Stimulated activated CD4-positive, alpha-beta T cell treated with anti-CD3 and anti-CD28 coated beads, Interleukin-4, amount 100 ng/mL, for 1 hour (primary cell): ENCODE results near the gene SCEL.

Experiments used
- DNase-seq: peaks from one replicate; pipeline ENCODE4 v3.0.0-alpha.2; 2020

SCEL gene

GRCh38 chr13:77522444-77522843, 13.1 kb upstream of the SCEL start:
- no peak for DNase-seq

GRCh38 chr13:77523386-77523785, 12.1 kb upstream of the SCEL start:
- no peak for DNase-seq

DNA sequence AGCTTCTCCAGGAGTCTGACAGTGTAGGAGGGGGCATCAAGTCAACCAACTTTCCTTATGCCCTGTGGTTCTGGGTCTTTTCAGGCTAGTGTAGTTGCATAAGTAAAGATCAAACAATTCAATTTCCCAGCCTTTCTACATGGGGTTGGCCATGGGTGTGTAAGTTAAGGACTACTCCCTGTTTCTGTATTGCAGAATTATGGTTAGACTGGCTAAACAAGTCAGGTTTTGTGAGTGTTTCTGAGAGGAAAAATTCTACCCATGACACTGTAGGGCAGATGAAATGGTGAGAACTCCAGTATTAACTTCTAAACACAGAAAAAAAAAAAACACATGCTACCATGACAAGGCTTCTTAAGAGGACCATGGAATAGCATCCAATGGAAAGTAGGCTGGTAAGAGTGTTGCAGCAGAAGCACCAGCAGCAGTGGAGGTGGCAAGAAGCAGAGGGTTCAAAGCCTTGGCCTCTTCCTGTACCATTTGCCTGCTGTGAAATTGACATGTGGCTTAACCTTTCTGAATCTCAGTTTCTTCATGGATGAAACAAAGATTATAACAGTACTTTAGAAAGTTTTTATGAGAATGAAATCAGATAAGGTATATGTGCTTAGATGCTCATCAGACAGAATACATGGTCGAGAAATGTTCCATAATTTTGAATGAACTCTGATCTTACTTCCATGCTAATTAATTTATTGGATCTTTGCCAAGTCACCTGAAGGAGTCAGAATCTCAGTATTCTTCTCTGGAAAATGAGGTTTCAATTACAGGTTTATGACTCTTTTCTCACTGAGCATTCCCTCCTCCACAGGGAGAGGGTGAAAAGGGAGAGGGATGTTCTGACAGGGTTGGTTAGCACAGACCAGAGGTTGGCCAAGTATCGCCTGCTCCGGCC, 11.4 kb upstream of the SCEL start:
- DNase-seq = no peak

DNA sequence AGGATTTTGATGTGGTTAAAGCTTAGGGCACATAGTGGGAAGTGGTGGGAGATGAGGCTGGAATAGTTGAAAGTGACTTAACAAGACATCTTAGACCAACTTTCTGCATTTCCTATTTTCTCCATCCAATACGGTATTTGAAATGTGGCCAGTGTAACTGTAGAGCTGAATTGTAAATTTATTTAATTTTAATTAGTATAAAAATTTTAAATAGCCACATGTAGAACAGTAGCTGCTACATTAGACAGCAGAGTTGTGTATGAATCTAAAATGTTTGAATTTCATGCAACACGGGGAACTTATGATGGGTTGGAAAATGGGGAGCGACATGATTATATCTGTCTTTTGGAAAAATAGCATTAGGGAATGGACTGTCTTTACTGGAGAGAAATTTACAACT, 7.1 kb upstream of the SCEL start:
- DNase-seq = no peak

DNA sequence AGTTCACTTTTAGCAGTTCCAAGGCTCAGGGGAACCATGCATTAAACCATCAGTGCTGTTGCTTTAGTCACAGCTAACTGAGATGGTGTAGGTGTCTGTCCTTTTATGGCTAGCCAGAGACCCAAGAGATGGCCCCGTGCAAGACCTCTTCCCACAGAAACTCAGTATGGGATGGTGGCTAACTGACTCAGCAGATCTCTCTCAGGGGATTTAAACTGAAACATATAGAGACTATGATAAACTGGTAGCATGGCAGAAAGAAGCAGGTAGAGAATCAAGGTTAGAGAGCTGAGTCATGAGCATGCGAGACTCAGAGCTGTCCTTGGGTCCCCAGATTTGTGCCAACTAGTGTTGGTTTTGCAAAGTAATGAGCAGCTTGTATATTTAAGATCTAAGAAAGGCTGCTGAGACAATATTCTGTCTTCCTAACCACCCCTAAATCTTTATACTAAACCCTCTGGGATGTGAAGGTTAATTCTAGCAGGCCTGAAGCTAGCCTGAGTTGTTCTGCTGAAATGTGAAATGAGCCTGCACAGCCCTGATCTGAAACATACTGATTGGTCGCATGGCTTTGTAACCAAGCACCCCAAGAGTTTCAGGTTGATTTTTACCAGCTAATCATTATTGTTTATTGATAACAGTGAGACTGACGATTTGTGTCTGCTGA, 6.5 kb upstream of the SCEL start:
- DNase-seq = no peak

DNA sequence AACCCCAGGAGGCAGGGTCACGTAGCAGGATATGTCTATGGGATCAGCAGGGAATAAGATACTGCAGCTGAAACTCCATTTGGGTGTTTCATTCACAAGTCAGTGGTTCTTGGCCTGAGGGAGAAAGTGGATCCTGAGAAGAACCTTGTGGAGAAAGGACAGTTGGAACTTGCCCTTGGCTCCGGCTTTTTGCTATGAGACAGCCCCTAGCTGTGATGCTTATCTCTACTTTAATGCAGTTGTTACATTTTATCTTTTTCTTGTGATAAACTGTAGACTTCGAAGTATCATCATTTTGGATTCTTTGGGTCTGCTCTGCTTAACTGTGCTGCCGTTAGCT, 6.0 kb upstream of the SCEL start:
- DNase-seq = no peak

- no peak for DNase-seq
Observed at GRCh38 chr13:77530875-77531274, 4.6 kb upstream of the SCEL start.

GRCh38 chr13:77532983-77533382, 2.5 kb upstream of the SCEL start:
- no peak for DNase-seq

- no peak for DNase-seq
Observed at GRCh38 chr13:77533875-77534788, 1.4 kb upstream of the SCEL start.

GRCh38 chr13:77536358-77536757, 852 bp downstream of the SCEL start:
- DNase-seq = no peak

GRCh38 chr13:77537289-77537919, 1.9 kb downstream of the SCEL start:
- no peak for DNase-seq

GRCh38 chr13:77543711-77544110, 8.2 kb downstream of the SCEL start:
- DNase-seq = no peak

GRCh38 chr13:77544355-77544754, 8.8 kb downstream of the SCEL start:
- DNase-seq = no peak

DNA sequence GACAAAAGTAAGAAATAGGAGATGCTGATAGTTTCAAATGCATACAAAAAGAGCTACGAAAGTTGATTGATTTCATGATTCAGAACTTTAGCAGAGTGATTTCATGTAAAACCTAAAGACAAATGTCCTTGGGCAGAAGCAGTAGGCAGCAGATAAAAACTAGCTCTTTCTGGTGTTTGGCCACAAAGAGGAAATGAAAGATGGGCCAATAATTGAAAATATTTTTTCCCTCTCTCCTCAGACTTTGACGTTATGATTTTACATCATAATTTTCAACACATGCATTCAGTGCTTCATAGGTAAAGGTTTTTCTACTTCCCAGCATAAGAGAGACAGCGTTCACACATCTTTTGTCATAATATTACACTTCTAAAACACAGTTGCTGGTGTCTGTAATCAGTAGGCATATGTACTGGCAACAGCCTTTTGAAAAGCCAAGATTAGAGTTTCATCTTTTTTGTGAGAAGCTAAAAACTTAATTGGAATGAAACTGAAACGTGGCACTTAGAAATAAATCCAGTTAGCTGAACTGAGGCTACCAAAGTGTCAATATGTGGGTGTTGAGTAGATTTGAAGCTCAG, 9.3 kb downstream of the SCEL start:
- DNase-seq = no peak

- no peak for DNase-seq
Observed at GRCh38 chr13:77545626-77546412, 10.3 kb downstream of the SCEL start.

GRCh38 chr13:77548095-77548494, 12.6 kb downstream of the SCEL start:
- DNase-seq = no peak

GRCh38 chr13:77548594-77548993, 13.1 kb downstream of the SCEL start:
- no peak for DNase-seq

DNA sequence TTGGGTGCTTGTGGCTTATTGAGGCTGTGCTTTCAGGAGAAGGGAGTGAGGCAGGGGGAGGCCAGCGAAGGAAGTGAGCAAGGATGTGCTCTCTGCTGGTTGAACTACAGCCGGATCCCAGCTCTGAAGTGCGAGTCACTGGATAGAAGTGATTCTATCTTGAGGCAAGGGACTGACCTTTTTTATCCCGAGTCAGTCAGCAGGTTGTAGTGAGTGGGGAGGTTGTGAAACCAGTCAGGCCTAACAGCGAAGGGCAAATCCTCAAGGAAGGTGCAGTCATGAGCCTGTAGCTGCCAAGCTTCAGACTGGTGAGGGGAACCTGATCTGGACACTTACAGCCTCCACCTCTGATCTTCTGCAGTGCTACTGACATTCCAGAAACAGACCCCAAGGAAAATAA, 18.6 kb downstream of the SCEL start:
- no peak for DNase-seq

- DNase-seq = no peak
Observed at GRCh38 chr13:77555246-77555645, 19.7 kb downstream of the SCEL start.

DNA sequence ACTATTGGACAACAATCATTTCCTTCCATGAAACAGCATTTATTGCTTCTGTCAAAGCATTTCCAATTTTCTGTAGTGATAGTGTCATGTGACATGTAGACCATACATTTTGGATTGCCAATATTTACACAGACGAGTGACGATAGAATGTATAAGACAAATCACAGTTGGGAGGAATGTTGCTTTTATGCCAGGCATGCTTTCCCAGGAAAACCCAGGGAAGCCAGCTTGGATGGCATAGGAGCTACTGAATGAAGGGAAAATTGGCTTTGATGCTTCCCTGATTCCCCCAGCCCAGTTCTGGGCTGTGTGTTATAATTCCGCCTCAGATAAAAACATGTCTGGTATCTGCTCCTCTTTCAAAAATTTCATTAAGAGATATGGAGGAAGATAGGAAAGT, 22.5 kb downstream of the SCEL start:
- no peak for DNase-seq

GRCh38 chr13:77563111-77563510, 27.6 kb downstream of the SCEL start:
- DNase-seq = no peak

DNA sequence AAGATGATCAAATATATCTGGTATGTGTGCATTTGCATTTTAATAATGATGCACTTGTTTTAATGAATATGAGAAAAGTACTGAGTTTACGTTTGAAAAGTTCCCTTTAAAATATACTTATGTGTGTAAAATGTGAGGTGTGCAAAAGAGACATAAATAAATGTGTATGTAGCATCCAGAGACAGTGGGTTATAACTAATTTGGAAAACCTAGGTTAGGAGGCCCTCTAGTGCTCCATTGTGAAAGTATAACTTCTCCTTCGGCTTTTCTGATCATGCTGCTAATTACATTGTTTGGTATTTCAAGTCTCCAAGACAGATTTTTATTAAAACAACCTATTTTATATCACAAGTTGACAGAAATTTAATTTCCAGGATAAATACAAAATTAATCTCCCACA, 30.1 kb downstream of the SCEL start:
- DNase-seq = no peak
